Activated T-cell treated with anti-CD3 and anti-CD28 coated beads, Interleukin-2, amount 50 U/mL, for 24 hours (primary cell): ENCODE results near the gene GBP5.
"Not testable (repeated sequence)": the region's sequence is repeated elsewhere in the genome, so short reads cannot be mapped to it uniquely, and the experiment has no call there.

Source experiments
- DNase-seq: peaks from one replicate; pipeline ENCODE4 v3.0.0-alpha.2; 2020
- H3K27ac Mint-ChIP-seq: 2 replicates; pipeline ENCODE4 v1.8.0; 2020; ENCODE audit warnings: mild to moderate bottlenecking, mixed read lengths
- H3K27me3 Mint-ChIP-seq: 2 replicates; pipeline ENCODE4 v1.8.0; 2020; ENCODE audit warnings: mixed read lengths
- H3K36me3 Mint-ChIP-seq: 2 replicates; pipeline ENCODE4 v1.8.0; 2020; ENCODE audit warnings: low read depth, mixed read lengths
- H3K4me1 Mint-ChIP-seq: 2 replicates; pipeline ENCODE4 v1.8.0; 2020; ENCODE audit warnings: low read depth, mixed read lengths
- H3K4me3 Mint-ChIP-seq: 2 replicates; pipeline ENCODE4 v1.8.0; 2020; ENCODE audit warnings: mild to moderate bottlenecking, moderate library complexity, mixed read lengths
- H3K9me3 Mint-ChIP-seq: 2 replicates; pipeline ENCODE4 v1.8.0; 2020; ENCODE audit warnings: mixed read lengths

The GBP5 gene

GRCh38 chr1:89270423-89270822, 2.2 kb downstream of the GBP5 start:
- Mint-ChIP-seq H3K4me1 (peaks cover 81% of the 10 kb centered on the region), H3K27me3 (no peaks in the 10 kb centered on the region), H3K9me3 (peaks cover 5% of the 10 kb centered on the region), H3K4me3 (peak overlapping the region; percentile 91), H3K27ac (peak overlapping the region; percentile 99), H3K36me3 (peaks cover 70% of the 10 kb centered on the region)
- DNase-seq = no peak

- Mint-ChIP-seq H3K27me3 (no peaks in the 10 kb centered on the region), H3K4me3 (peak overlapping the region; percentile 91), H3K27ac (peak overlapping the region; percentile 90), H3K9me3 (peaks cover 5% of the 10 kb centered on the region), H3K36me3 (peaks cover 80% of the 10 kb centered on the region), H3K4me1 (peaks cover 76% of the 10 kb centered on the region)
- no peak for DNase-seq
Measured at GRCh38 chr1:89269277-89269676, 3.4 kb downstream of the GBP5 start.

- no peaks in the 10 kb centered on the region for H3K27me3 Mint-ChIP-seq
- H3K9me3 Mint-ChIP-seq = peaks cover 4% of the 10 kb centered on the region
- DNase-seq = no peak
- peaks cover 82% of the 10 kb centered on the region for H3K4me1 Mint-ChIP-seq
- H3K36me3 Mint-ChIP-seq = peaks cover 90% of the 10 kb centered on the region
- H3K4me3 Mint-ChIP-seq = no peak overlapping the region
- H3K27ac Mint-ChIP-seq = peak overlapping the region; percentile 40
Measured at GRCh38 chr1:89262643-89263042, 10.0 kb downstream of the GBP5 start.

- DNase-seq = no peak
- Mint-ChIP-seq H3K27ac (peak overlapping the region; percentile 53), H3K4me3 (peak overlapping the region; percentile 13), H3K4me1 (peaks cover 79% of the 10 kb centered on the region), H3K27me3 (no peaks in the 10 kb centered on the region), H3K36me3 (peaks cover 88% of the 10 kb centered on the region), H3K9me3 (peaks cover 7% of the 10 kb centered on the region)
Measured at GRCh38 chr1:89261926-89262515, 10.6 kb downstream of the GBP5 start.

GRCh38 chr1:89260566-89261255, 11.9 kb downstream of the GBP5 start:
- H3K27ac Mint-ChIP-seq = peak overlapping the region; percentile 91
- no peak for DNase-seq
- peaks cover 89% of the 10 kb centered on the region for H3K36me3 Mint-ChIP-seq
- peaks cover 8% of the 10 kb centered on the region for H3K9me3 Mint-ChIP-seq
- H3K4me1 Mint-ChIP-seq = peaks cover 78% of the 10 kb centered on the region
- H3K27me3 Mint-ChIP-seq = no peaks in the 10 kb centered on the region
- H3K4me3 Mint-ChIP-seq = peak overlapping the region; percentile 46

- H3K9me3 Mint-ChIP-seq = peaks cover 8% of the 10 kb centered on the region
- no peaks in the 10 kb centered on the region for H3K27me3 Mint-ChIP-seq
- peaks cover 88% of the 10 kb centered on the region for H3K36me3 Mint-ChIP-seq
- peak overlapping the region; percentile 58 for H3K4me3 Mint-ChIP-seq
- H3K27ac Mint-ChIP-seq = peak overlapping the region; percentile 82
- peaks cover 77% of the 10 kb centered on the region for H3K4me1 Mint-ChIP-seq
- DNase-seq = no peak
Measured at GRCh38 chr1:89260042-89260441, 12.6 kb downstream of the GBP5 start.

- H3K27ac Mint-ChIP-seq = peak overlapping the region; percentile 82
- H3K9me3 Mint-ChIP-seq = peaks cover 11% of the 10 kb centered on the region
- H3K4me1 Mint-ChIP-seq = peaks cover 76% of the 10 kb centered on the region
- H3K36me3 Mint-ChIP-seq = peaks cover 88% of the 10 kb centered on the region
- H3K4me3 Mint-ChIP-seq = peak overlapping the region; percentile 58
- H3K27me3 Mint-ChIP-seq = no peaks in the 10 kb centered on the region
- peak; percentile 56 for DNase-seq
Measured at GRCh38 chr1:89259283-89259971, 13.2 kb downstream of the GBP5 start.

- Mint-ChIP-seq H3K9me3 (peaks cover 24% of the 10 kb centered on the region), H3K27ac (peak overlapping the region; percentile 83), H3K4me3 (no peak overlapping the region), H3K27me3 (no peaks in the 10 kb centered on the region), H3K4me1 (peaks cover 70% of the 10 kb centered on the region), H3K36me3 (peaks cover 88% of the 10 kb centered on the region)
- no peak for DNase-seq
Measured at GRCh38 chr1:89257041-89257440, 15.6 kb downstream of the GBP5 start.

- H3K4me3 Mint-ChIP-seq, H3K27me3 Mint-ChIP-seq, DNase-seq, H3K27ac Mint-ChIP-seq: not testable (repeated sequence)
- Mint-ChIP-seq H3K36me3 (peaks cover 84% of the 10 kb centered on the region), H3K4me1 (peaks cover 69% of the 10 kb centered on the region), H3K9me3 (peaks cover 27% of the 10 kb centered on the region)
Measured at GRCh38 chr1:89255581-89255980, 17.1 kb downstream of the GBP5 start.

GRCh38 chr1:89254658-89255287, 17.9 kb downstream of the GBP5 start:
- Mint-ChIP-seq H3K4me3 (no peak overlapping the region), H3K27ac (no peak overlapping the region), H3K36me3 (peaks cover 85% of the 10 kb centered on the region), H3K27me3 (no peaks in the 10 kb centered on the region), H3K4me1 (peaks cover 69% of the 10 kb centered on the region), H3K9me3 (peaks cover 27% of the 10 kb centered on the region)
- no peak for DNase-seq

GRCh38 chr1:89243046-89243445, 29.6 kb downstream of the GBP5 start:
- H3K4me3 Mint-ChIP-seq = no peak overlapping the region
- H3K9me3 Mint-ChIP-seq = peaks cover 27% of the 10 kb centered on the region

More at GRCh38 chr1:89243046-89243445, 29.6 kb downstream of the GBP5 start:
- no peaks in the 10 kb centered on the region for H3K27me3 Mint-ChIP-seq
- H3K4me1 Mint-ChIP-seq = peaks cover 11% of the 10 kb centered on the region
- DNase-seq = no peak
- no peak overlapping the region for H3K27ac Mint-ChIP-seq
- H3K36me3 Mint-ChIP-seq = peaks cover 53% of the 10 kb centered on the region
